Measurements from ENCODE around the gene KRTAP7-1. TPM values are rescaled to one million over a fixed set of nuclear protein-coding genes. Genes with fewer than 3 reads are reported as not detected.

Gene KRTAP7-1
- total RNA-seq (2022; extraction: Qiagen RNA extraction): not detected in 5 replicates

GRCh38 chr21:30829659-30830058 is at the start of gene KRTAP7-1:
TSS of gene KRTAP7-1 (minus strand) at chr21:30829759. CDS start at chr21:30829698, 61 bp downstream.

DNA sequence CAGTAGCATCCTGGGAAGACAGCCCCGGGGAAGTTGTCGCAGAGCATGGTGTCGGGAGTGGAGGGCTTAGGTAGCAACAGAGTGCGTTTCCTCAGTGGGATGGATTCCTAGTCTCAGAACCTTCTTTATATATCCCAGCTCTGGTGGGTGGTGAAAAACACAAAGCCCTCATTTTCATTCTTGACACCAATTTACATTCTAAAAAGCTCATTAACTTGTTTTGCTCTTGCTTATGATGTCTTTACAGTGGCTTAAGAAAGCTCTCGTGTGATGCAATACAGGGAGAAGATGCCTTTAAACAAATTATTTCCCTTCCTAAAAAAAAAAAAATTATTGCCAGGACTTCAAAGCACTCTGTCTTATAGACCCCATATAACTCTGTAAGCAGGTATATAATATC is 16.4 kb downstream of the KRTAP7-1 start, which contains the start of gene KRTAP8-1:
Gene KRTAP8-1 (minus strand): TSS at position 101 of the 400 bp plus-strand sequence. CDS start 54 bp downstream, at position 47.

Other genes starting within 250 kb of the KRTAP7-1 start
- not detected in 5 replicates for gene KRTAP22-2, start 239.4 kb downstream of the KRTAP7-1 start, total RNA-seq (2022; extraction: Qiagen RNA extraction)
- gene KRTAP6-3, start 237.3 kb downstream of the KRTAP7-1 start, total RNA-seq (2022; extraction: Qiagen RNA extraction): not detected in 5 replicates
- gene KRTAP6-2, start 230.9 kb downstream of the KRTAP7-1 start, total RNA-seq (2022; extraction: Qiagen RNA extraction): not detected in 5 replicates
- not detected in 5 replicates for gene KRTAP22-1, start 228.7 kb downstream of the KRTAP7-1 start, total RNA-seq (2022; extraction: Qiagen RNA extraction)
- not detected in 5 replicates for gene KRTAP6-1, start 215.8 kb downstream of the KRTAP7-1 start, total RNA-seq (2022; extraction: Qiagen RNA extraction)
- not detected in 5 replicates for gene KRTAP20-1, start 213.3 kb downstream of the KRTAP7-1 start, total RNA-seq (2022; extraction: Qiagen RNA extraction)
- gene KRTAP20-4, start 209.1 kb downstream of the KRTAP7-1 start, total RNA-seq (2022; extraction: Qiagen RNA extraction): not detected in 5 replicates
- not detected in 5 replicates for gene KRTAP20-2, start 194.6 kb downstream of the KRTAP7-1 start, total RNA-seq (2022; extraction: Qiagen RNA extraction)
- gene KRTAP20-3, start 186.9 kb downstream of the KRTAP7-1 start, total RNA-seq (2022; extraction: Qiagen RNA extraction): not detected in 5 replicates
- gene KRTAP21-3, start 111.0 kb downstream of the KRTAP7-1 start, total RNA-seq (2022; extraction: Qiagen RNA extraction): not detected in 5 replicates
- not detected in 5 replicates for gene KRTAP21-2, start 82.5 kb downstream of the KRTAP7-1 start, total RNA-seq (2022; extraction: Qiagen RNA extraction)
- not detected in 5 replicates for gene KRTAP21-1, start 74.3 kb downstream of the KRTAP7-1 start, total RNA-seq (2022; extraction: Qiagen RNA extraction)
- not detected in 5 replicates for gene KRTAP8-1, start 16.5 kb downstream of the KRTAP7-1 start, total RNA-seq (2022; extraction: Qiagen RNA extraction)
- gene KRTAP11-1, start 51.8 kb upstream of the KRTAP7-1 start, total RNA-seq (2022; extraction: Qiagen RNA extraction): not detected in 5 replicates
- not detected in 5 replicates for gene KRTAP19-8, start 208.7 kb upstream of the KRTAP7-1 start, total RNA-seq (2022; extraction: Qiagen RNA extraction)